CD4-positive, CD25-positive, alpha-beta regulatory T cell (primary cell): ENCODE data around the gene DAO. TPM values are rescaled to one million over a fixed set of nuclear protein-coding genes. Genes with fewer than 3 reads are reported as not detected.
A peak's percentile ranks its signal among the peaks of the same experiment; 100 is the strongest.

Source experiments
- ATAC-seq, 2 donors: fragments of 150-1000 bp; cut with Tn5 transposase; one replicate each; pipeline ENCODE4 v1.10.0; 2021; ENCODE audit warnings: low read depth in 2 of 2, moderate number of reproducible peaks in 2 of 2, moderate library complexity in 1 of 2
- DNase-seq, 3 donors: peaks; one replicate each; pipeline versions ENCODE4 v3.0.0 to v3.0.0-alpha.2; 2012 to 2022; ENCODE audit warnings: mixed read lengths in 1 of 3
- H3K27ac ChIP-seq: one replicate; pipeline ENCODE4 v1.7.0; 2013; ENCODE audit warnings: mild to moderate bottlenecking, low read length; ENCODE audit not compliant: insufficient read depth, poor library complexity, severe bottlenecking
- H3K27me3 ChIP-seq: one replicate; pipeline ENCODE4 v1.7.0; 2013; ENCODE audit warnings: low read length; ENCODE audit not compliant: control insufficient read depth, insufficient read depth
- H3K36me3 ChIP-seq: one replicate; pipeline ENCODE4 v1.7.0; 2013; ENCODE audit warnings: mild to moderate bottlenecking, low read length, moderate library complexity; ENCODE audit not compliant: control insufficient read depth, insufficient read depth
- H3K4me1 ChIP-seq: 2 replicates; pipeline ENCODE4 v1.7.0; 2013; ENCODE audit warnings: mild to moderate bottlenecking, low read length; ENCODE audit not compliant: insufficient read depth, control insufficient read depth, poor library complexity, severe bottlenecking
- H3K4me3 ChIP-seq: one replicate; pipeline ENCODE4 v1.7.0; 2013; ENCODE audit warnings: low read depth, mild to moderate bottlenecking, low read length, moderate library complexity
- H3K9me3 ChIP-seq, 2 experiments: 1 replicate in 1 of 2; 2 replicates in 1 of 2; pipeline ENCODE4 v1.7.0; 2013; ENCODE audit warnings: low read length in 2 of 2, mild to moderate bottlenecking in 1 of 2, moderate library complexity in 1 of 2; ENCODE audit not compliant: control insufficient read depth in 2 of 2
- H3K27ac Mint-ChIP-seq, 3 donors: one replicate each; pipeline ENCODE4 v1.8.0; 2020 to 2022; ENCODE audit warnings: mild to moderate bottlenecking in 3 of 3, mixed read lengths in 3 of 3, moderate library complexity in 2 of 3
- H3K27me3 Mint-ChIP-seq: one replicate; pipeline ENCODE4 v1.8.0; 2022; ENCODE audit warnings: mild to moderate bottlenecking, mixed read lengths
- H3K36me3 Mint-ChIP-seq: one replicate; pipeline ENCODE4 v1.8.0; 2020; ENCODE audit warnings: mixed read lengths
- H3K4me1 Mint-ChIP-seq, 4 donors: one replicate each; pipeline ENCODE4 v1.8.0; 2020 to 2022; ENCODE audit warnings: mixed read lengths in 4 of 4, mild to moderate bottlenecking in 1 of 4
- H3K4me3 Mint-ChIP-seq, 4 donors: one replicate each; pipeline ENCODE4 v1.8.0; 2020 to 2022; ENCODE audit warnings: mild to moderate bottlenecking in 4 of 4, mixed read lengths in 4 of 4, moderate library complexity in 3 of 4
- H3K9me3 Mint-ChIP-seq, 7 donors: one replicate each; pipeline ENCODE4 v1.8.0; 2020 to 2022; ENCODE audit warnings: mixed read lengths in 7 of 7, mild to moderate bottlenecking in 3 of 7, moderate library complexity in 2 of 7
- polyA plus RNA-seq, 4 donors: library from polyadenylated mRNA; unstranded; fragments of 300-500 nt; fragmentation: Illumina TruSeq; gene quantifications; one replicate each; pipeline ENCODE4 v1.2.3, GENCODE V29; 2021
- total RNA-seq: library from RNA; stranded (reverse); gene quantifications from one replicate; pipeline ENCODE4 v1.2.3, GENCODE V29; 2022

The DAO gene
- total and polyA plus RNA-seq, 5 donors from 2014 or later: not detected

DNA sequence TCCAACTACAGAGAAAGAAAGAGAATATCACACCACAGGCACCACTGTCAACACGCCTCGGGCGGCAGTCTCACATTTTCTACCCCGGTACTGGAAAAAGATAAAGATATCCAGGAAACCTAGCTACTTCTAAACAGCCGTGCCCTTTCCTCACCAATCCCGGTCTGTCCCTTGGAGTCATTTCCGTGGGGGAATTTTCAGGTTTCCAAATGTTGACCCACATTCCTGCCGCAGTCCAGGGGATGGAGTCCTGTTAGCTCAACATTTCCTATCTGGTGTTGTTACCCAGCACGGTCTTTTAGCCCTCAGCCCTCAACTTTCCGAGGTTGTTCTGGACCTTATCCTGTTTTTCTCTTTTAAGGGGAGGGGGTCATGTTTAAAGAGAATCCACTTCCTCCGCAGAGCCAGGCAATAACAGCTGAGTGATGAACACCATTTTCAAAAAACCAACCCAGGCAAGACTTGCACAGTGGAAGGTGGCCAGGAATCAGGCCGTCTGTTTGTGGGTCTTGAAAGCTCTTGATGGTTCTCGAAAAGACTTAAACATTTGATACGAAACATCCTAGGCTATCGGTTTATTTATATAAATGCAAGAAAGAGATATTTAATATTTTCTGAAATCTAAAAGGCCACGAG, 27.1 kb upstream of the DAO start:
- H3K27ac Mint-ChIP-seq: peak overlapping the region in 2 of 3 donors; percentile 32 to 43

DNA sequence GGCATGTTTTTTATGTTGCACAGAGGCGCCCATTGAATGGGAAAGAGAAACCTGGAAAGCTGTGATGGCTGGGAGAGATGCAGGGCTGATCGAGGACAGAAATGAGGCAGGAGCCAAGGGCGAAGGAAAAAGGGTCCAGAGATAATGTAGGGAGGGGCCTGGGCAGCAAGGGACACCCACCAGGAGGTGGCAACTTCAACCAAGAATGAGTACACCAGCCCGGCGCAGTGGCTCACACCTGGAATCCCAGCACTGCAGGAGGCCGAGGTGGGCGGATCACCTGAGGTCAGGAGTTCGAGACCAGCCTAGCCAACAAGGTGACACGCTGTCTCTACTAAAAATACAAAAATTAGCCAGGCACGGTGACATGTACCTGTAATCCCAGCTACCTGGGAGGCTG, 26.5 kb upstream of the DAO start:
- Histone ChIP-seq H3K27ac (no peak overlapping the region), H3K27me3 (no peaks in the 10 kb centered on the region), H3K4me1 (peaks cover 19% of the 10 kb centered on the region), H3K36me3 (peaks cover 18% of the 10 kb centered on the region), H3K9me3 (no peaks in the 10 kb centered on the region), H3K4me3 (no peak overlapping the region)
- DNase-seq (no peak), ATAC-seq (no peak)
- H3K9me3 Mint-ChIP-seq: peaks cover 0 to 3% (median 0%) of the 10 kb centered on the region in 7 donors
- H3K27me3 Mint-ChIP-seq: peaks cover 8% of the 10 kb centered on the region
- peak overlapping the region in 2 of 3 donors; percentile 32 to 73 for H3K27ac Mint-ChIP-seq
- H3K4me1 Mint-ChIP-seq: peaks cover 24 to 40% (median 35%) of the 10 kb centered on the region in 4 donors
- peaks cover 9% of the 10 kb centered on the region for H3K36me3 Mint-ChIP-seq
- H3K4me3 Mint-ChIP-seq: peak overlapping the region in 1 of 4 donors; percentile 95

More for the DNA sequence above, 27.1 kb upstream of the DAO start:
- H3K27me3 ChIP-seq: no peaks in the 10 kb centered on the region
- Mint-ChIP-seq H3K4me3 (peak overlapping the region in 1 of 4 donors; percentile 58), H3K27me3 (peaks cover 5% of the 10 kb centered on the region), H3K9me3 (peaks cover 0 to 3% (median 0%) of the 10 kb centered on the region in 7 donors), H3K4me1 (peaks cover 24 to 35% (median 33%) of the 10 kb centered on the region in 4 donors), H3K36me3 (peaks cover 15% of the 10 kb centered on the region)
- DNase-seq (no peak), ATAC-seq (no peak)
- H3K4me3 ChIP-seq: no peak overlapping the region
- H3K4me1 ChIP-seq: peaks cover 16% of the 10 kb centered on the region
- H3K27ac ChIP-seq: no peak overlapping the region
- H3K36me3 ChIP-seq: peaks cover 21% of the 10 kb centered on the region
- no peaks in the 10 kb centered on the region for H3K9me3 ChIP-seq

DNA sequence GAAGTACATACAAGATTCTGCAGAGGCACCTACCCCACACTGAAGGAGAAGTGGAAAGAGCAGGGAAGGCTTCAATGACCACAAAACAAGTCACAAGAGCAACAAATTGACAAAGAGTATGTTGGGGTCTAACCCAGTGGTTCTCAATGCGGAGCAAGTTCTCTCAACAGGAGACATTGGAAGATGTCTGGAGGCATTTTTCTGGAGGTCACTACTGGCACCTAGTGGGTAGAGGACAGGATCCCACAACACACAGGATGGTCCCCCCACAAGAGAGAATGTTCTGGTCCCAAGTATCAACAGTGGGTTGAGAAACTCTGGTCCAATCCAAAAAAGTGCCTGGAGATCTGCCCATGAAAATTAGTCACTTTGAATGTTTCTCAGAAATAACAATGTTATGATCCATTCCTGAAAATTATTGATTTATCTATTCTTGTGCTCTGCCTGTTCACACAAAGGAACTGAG, 25.9 kb upstream of the DAO start:
- ATAC-seq (no peak), DNase-seq (no peak)
- no peaks in the 10 kb centered on the region for H3K27me3 ChIP-seq
- Mint-ChIP-seq H3K27ac (peak overlapping the region in 2 of 3 donors; percentile 21 to 96), H3K9me3 (peaks cover 0 to 3% (median 0%) of the 10 kb centered on the region in 7 donors), H3K36me3 (peaks cover 8% of the 10 kb centered on the region), H3K4me3 (peak overlapping the region; percentile 11 to 95 (median 40)), H3K4me1 (peaks cover 25 to 46% (median 36%) of the 10 kb centered on the region in 4 donors), H3K27me3 (peaks cover 9% of the 10 kb centered on the region)
- peaks cover 13% of the 10 kb centered on the region for H3K36me3 ChIP-seq
- no peak overlapping the region for H3K27ac ChIP-seq
- H3K9me3 ChIP-seq: no peaks in the 10 kb centered on the region
- no peak overlapping the region for H3K4me3 ChIP-seq
- peaks cover 25% of the 10 kb centered on the region for H3K4me1 ChIP-seq

DNA sequence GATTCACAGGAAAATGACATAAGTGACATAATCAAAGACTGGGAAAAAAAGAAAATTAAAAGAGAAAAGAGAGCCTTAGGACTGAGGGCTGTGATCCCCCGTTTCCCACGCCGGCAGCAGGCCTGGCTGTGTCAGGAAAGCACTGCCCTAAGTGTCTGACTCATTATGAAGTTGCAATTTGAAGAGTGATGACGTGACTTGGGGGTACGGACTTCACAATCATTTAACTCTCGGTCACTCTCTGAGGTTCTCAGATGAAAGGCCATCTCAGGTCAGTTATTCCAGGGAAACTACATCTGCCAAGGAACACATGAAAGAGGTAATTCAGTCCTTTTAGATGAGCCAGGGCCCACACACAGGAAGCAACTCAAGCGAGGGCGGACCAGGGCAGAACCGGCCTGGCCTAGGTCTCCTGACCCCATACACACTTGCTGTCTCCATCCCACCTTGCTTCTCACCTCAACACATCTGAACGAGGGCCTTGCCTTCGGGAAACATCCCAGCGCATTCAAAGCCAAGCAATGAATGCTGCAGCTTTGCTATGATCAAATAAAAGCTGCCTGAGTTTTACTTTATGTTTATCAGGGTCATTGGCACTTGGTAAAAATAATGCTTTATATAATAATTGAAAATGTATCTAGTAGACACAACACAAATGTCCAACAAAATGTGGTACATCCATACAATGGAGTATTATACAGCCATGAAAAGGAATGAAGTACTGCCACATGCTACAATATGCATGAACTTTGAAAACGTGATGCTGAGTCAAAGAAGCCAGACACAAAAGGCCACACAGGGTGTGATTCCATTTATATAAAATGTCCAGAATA, 25.2 kb upstream of the DAO start:
- Mint-ChIP-seq H3K9me3 (peaks cover 0 to 3% (median 0%) of the 10 kb centered on the region in 7 donors), H3K4me1 (peaks cover 29 to 50% (median 38%) of the 10 kb centered on the region in 4 donors), H3K27me3 (peaks cover 9% of the 10 kb centered on the region), H3K27ac (peak overlapping the region; percentile 28 to 96 (median 81)), H3K4me3 (peak overlapping the region; percentile 9 to 95 (median 66)), H3K36me3 (peaks cover 8% of the 10 kb centered on the region)
- Histone ChIP-seq H3K4me1 (peaks cover 28% of the 10 kb centered on the region), H3K9me3 (no peaks in the 10 kb centered on the region), H3K36me3 (peaks cover 13% of the 10 kb centered on the region), H3K4me3 (no peak overlapping the region), H3K27ac (no peak overlapping the region), H3K27me3 (no peaks in the 10 kb centered on the region)
- no peak for DNase-seq
- no peak for ATAC-seq

DNA sequence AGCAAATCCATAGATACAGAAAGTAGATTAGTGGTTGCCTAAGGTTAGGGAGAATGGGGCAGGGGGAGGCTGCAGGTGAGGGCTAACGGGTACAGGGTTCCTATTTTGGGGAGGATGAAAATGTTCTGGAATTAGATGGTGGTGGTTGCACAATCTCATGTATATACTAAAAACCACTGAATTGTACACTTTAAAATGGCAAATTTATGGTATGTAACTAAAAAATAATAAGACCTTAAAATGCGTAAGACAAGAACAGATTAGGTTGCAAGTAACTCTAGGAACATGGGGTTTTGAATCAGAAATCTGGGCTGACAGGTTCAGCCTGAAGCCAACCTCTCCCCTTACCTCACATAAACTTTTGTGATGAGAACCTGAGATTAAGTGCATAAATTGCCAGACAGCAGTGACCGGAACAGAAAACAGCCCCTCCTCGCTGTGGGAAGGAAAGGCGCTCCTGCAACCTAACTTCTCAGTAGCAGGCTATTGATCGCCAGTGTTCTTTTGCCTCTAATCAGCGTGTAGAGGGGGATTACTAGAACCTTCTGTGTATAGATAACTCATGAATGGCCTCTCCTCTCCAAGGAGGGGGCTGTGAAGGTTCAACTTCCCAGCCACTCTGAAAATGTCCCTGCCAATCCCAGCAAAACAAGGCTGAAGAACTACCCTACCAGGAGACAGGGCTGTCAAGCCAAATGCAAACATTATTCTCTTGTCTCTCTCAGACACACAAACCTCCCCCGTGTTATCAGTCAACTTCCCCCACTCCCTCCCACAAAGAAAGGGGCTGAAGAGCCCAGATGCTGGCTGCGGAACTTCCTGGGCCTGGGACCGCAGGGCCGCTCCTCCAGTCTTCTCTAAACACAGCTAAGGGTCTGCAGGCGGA, 24.4 kb upstream of the DAO start:
- H3K4me3 Mint-ChIP-seq: peak overlapping the region; percentile 88 to 97 (median 96)
- H3K27me3 Mint-ChIP-seq: peaks cover 9% of the 10 kb centered on the region
- H3K27ac ChIP-seq: peak overlapping the region; percentile 67
- peak overlapping the region; percentile 90 to 97 (median 96) for H3K27ac Mint-ChIP-seq
- ATAC-seq (no peak), DNase-seq (no peak)
- peaks cover 13% of the 10 kb centered on the region for H3K36me3 ChIP-seq
- no peaks in the 10 kb centered on the region for H3K9me3 ChIP-seq
- peaks cover 29 to 50% (median 41%) of the 10 kb centered on the region in 4 donors for H3K4me1 Mint-ChIP-seq
- H3K4me3 ChIP-seq: no peak overlapping the region
- no peaks in the 10 kb centered on the region for H3K27me3 ChIP-seq
- peaks cover 8% of the 10 kb centered on the region for H3K36me3 Mint-ChIP-seq
- peaks cover 28% of the 10 kb centered on the region for H3K4me1 ChIP-seq
- H3K9me3 Mint-ChIP-seq: peaks cover 0 to 3% (median 0%) of the 10 kb centered on the region in 7 donors

DNA sequence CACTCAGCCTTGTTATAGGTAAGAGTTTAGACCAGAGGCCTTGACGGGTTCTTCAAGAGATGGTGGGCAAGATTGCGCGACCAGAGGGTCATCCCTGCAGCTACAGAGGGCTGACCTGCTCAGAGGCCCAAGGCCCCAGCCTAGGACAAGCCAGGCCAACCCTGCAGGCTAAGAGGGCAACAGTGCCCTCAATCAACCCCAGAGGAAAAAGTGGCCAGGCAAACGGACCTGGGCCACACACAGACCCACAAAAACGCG, 23.8 kb upstream of the DAO start:
- peaks cover 28% of the 10 kb centered on the region for H3K4me1 ChIP-seq

More for the DNA sequence above, 23.8 kb upstream of the DAO start:
- H3K27me3 Mint-ChIP-seq: peaks cover 9% of the 10 kb centered on the region
- peaks cover 0 to 3% (median 0%) of the 10 kb centered on the region in 7 donors for H3K9me3 Mint-ChIP-seq
- peak overlapping the region; percentile 93 to 97 (median 96) for H3K27ac Mint-ChIP-seq
- Histone ChIP-seq H3K4me3 (peak overlapping the region; percentile 87), H3K27me3 (no peaks in the 10 kb centered on the region), H3K27ac (peak overlapping the region; percentile 67), H3K9me3 (no peaks in the 10 kb centered on the region), H3K36me3 (peaks cover 12% of the 10 kb centered on the region)
- ATAC-seq (no peak), DNase-seq (no peak)
- H3K36me3 Mint-ChIP-seq: peaks cover 8% of the 10 kb centered on the region
- H3K4me3 Mint-ChIP-seq: peak overlapping the region; percentile 95 to 99 (median 97)
- peaks cover 32 to 52% (median 43%) of the 10 kb centered on the region in 4 donors for H3K4me1 Mint-ChIP-seq
